B cell (primary cell): ENCODE data around the gene SLC13A2. TPM values are rescaled to one million over a fixed set of nuclear protein-coding genes. Genes with fewer than 3 reads are reported as not detected.

Experiments used
- ATAC-seq: fragments of 200-7000 bp; cut with Tn5 transposase; one replicate; pipeline ENCODE4 v1.10.0; 2021; ENCODE audit warnings: low read depth, mild to moderate bottlenecking, moderate number of reproducible peaks, moderate library complexity
- CTCF ChIA-PET: fragments of 350-600 bp; sonication (Branson Sonifier 250); formaldehyde crosslinking; loops from one replicate; lab custom pipeline; 2021; ENCODE audit warnings: antibody characterized with exemption, inconsistent platforms; lab: Charles Lee
- POLR2A ChIA-PET: fragments of 350-600 bp; sonication (Branson Sonifier 250); formaldehyde crosslinking; loops from one replicate; lab custom pipeline; 2021; ENCODE audit warnings: antibody characterized with exemption; lab: Charles Lee
- DNase-seq: peaks from one replicate; pipeline ENCODE4 v3.0.0; 2013
- H2AFZ ChIP-seq: 2 replicates; pipeline ENCODE4 v1.6.1; 2012; ENCODE audit warnings: mild to moderate bottlenecking, low read depth, low read length; ENCODE audit not compliant: insufficient read depth, poor library complexity, severe bottlenecking
- H3K27ac ChIP-seq, 2 donors: 1 replicate in 1 of 2; 2 replicates in 1 of 2; pipeline ENCODE4 v1.5.1; 2012 to 2013; ENCODE audit warnings: low read length in 2 of 2, mild to moderate bottlenecking in 2 of 2, moderate library complexity in 1 of 2
- H3K27me3 ChIP-seq, 4 experiments: fragments of 200-600 bp in 1 of 4; sonication (generic) in 1 of 4; replicated peaks in 1 of 4; 1 replicate in 2 of 4; 2 replicates in 2 of 4; pipeline versions ENCODE4 v1.6.1 to v1.7.0; 2013 to 2016; ENCODE audit warnings: low read length in 3 of 4, mild to moderate bottlenecking in 2 of 4, mixed read lengths in 1 of 4, moderate library complexity in 1 of 4; ENCODE audit not compliant: insufficient read depth in 4 of 4, control insufficient read depth in 3 of 4; ENCODE audit errors: control extremely low read depth in 1 of 4
- H3K36me3 ChIP-seq, 2 experiments: replicated peaks in 1 of 2; 1 replicate in 1 of 2; 2 replicates in 1 of 2; pipeline versions ENCODE4 v1.6.1 to v1.7.1; 2013; ENCODE audit warnings: low read length in 1 of 2; ENCODE audit not compliant: insufficient read depth in 2 of 2, control insufficient read depth in 1 of 2; ENCODE audit errors: control extremely low read depth in 1 of 2, extremely low read depth in 1 of 2
- H3K4me1 ChIP-seq, 2 donors: fragments of 200-600 bp in 1 of 2; sonication (generic) in 1 of 2; 1 replicate in 1 of 2; 2 replicates in 1 of 2; pipeline versions ENCODE4 v1.5.1 to v1.6.1; 2013 to 2017; ENCODE audit warnings: low read length in 2 of 2; ENCODE audit not compliant: control insufficient read depth in 2 of 2, insufficient read depth in 2 of 2
- H3K4me2 ChIP-seq: replicated peaks from 2 replicates; pipeline ENCODE3; 2012; ENCODE audit warnings: mild to moderate bottlenecking, low read depth, low read length; ENCODE audit not compliant: poor library complexity, severe bottlenecking
- H3K4me3 ChIP-seq, 5 experiments: fragments of 200-600 bp in 1 of 5; sonication (generic) in 1 of 5; 1 replicate in 3 of 5; 2 replicates in 2 of 5; pipeline versions ENCODE4 v1.5.1 to v1.7.0; 2011 to 2016; ENCODE audit warnings: low read length in 4 of 5, mild to moderate bottlenecking in 4 of 5, low read depth in 2 of 5, control low read depth in 1 of 5, moderate library complexity in 1 of 5; ENCODE audit not compliant: insufficient read depth in 1 of 5; ENCODE audit errors: control extremely low read depth in 1 of 5, extremely low read depth in 1 of 5
- H3K79me2 ChIP-seq: fragments of 200-600 bp; sonication (generic); one replicate; pipeline ENCODE4 v1.6.0; 2016; ENCODE audit warnings: low read length; ENCODE audit not compliant: control insufficient read depth, insufficient read depth
- H3K9ac ChIP-seq: fragments of 200-600 bp; sonication (generic); 2 replicates; pipeline ENCODE4 v1.6.1; 2017; ENCODE audit warnings: mild to moderate bottlenecking, low read length, moderate library complexity
- H3K9me3 ChIP-seq, 3 donors: one replicate each; pipeline versions ENCODE4 v1.6.1 to v1.7.1; 2013; ENCODE audit warnings: low read length in 2 of 3; ENCODE audit not compliant: control insufficient read depth in 2 of 3, insufficient read depth in 1 of 3; ENCODE audit errors: control extremely low read depth in 1 of 3
- H4K20me1 ChIP-seq: 2 replicates; pipeline ENCODE4 v1.6.0; 2012; ENCODE audit warnings: mild to moderate bottlenecking, low read length; ENCODE audit not compliant: insufficient read depth, control insufficient read depth, poor library complexity, severe bottlenecking
- H3K27ac Mint-ChIP-seq: one replicate; pipeline ENCODE4 v1.8.0; 2021; ENCODE audit warnings: mixed read lengths
- H3K27me3 Mint-ChIP-seq: one replicate; pipeline ENCODE4 v1.8.0; 2021; ENCODE audit warnings: mixed read lengths
- H3K4me1 Mint-ChIP-seq: one replicate; pipeline ENCODE4 v1.8.0; 2021; ENCODE audit warnings: mixed read lengths
- H3K4me3 Mint-ChIP-seq: one replicate; pipeline ENCODE4 v1.8.0; 2021; ENCODE audit warnings: mixed read lengths
- H3K9me3 Mint-ChIP-seq: one replicate; pipeline ENCODE4 v1.8.0; 2022; ENCODE audit warnings: mixed read lengths; ENCODE audit not compliant: insufficient read depth
- EZH2 ChIP-seq: IDR thresholded peaks from 2 replicates; pipeline ENCODE4 v1.6.1; 2012; ENCODE audit warnings: borderline replicate concordance, low read depth, mild to moderate bottlenecking, moderate library complexity, low read length; ENCODE audit not compliant: insufficient read depth, poor library complexity, severe bottlenecking
- WGBS: methylation state at CpG from one replicate; pipeline ENCODE4 v1.1.5; 2013; ENCODE audit warnings: missing lambda C conversion rate; ENCODE audit not compliant: insufficient coverage; 5-methylcytosine and 5-hydroxymethylcytosine counted together
- intact Hi-C: fragments of 100-400 bp; cut with micrococcal nuclease; formaldehyde crosslinking; loops from one replicate; pipeline ENCODE4 v1.10.0; 2022
- polyA plus RNA-seq: library from polyadenylated mRNA; depleted of rRNA; stranded (reverse); fragments of >200 nt; gene quantifications from 2 replicates; pipeline ENCODE4 v1.2.3, GENCODE V29; 2012
- total RNA-seq, 2 donors: library from RNA; stranded (reverse); fragments of 120-200 nt in 1 of 2; gene quantifications; 1 replicate in 1 of 2; 2 replicates in 1 of 2; pipeline versions ENCODE4 v1.2.3 to v1.2.4, GENCODE V29; 2013 to 2022
- TF ChIP-seq, protein P1 (sequence below): fragments of 200-600 bp; IDR thresholded peaks from one replicate; pipeline ENCODE4 v1.8.0; 2022; ENCODE audit warnings: antibody characterized with exemption, mild to moderate bottlenecking

The SLC13A2 gene
- total and polyA plus RNA-seq, 2 donors (not counting 1 experiment from before 2014, with no cell fraction given) = not detected

DNA sequence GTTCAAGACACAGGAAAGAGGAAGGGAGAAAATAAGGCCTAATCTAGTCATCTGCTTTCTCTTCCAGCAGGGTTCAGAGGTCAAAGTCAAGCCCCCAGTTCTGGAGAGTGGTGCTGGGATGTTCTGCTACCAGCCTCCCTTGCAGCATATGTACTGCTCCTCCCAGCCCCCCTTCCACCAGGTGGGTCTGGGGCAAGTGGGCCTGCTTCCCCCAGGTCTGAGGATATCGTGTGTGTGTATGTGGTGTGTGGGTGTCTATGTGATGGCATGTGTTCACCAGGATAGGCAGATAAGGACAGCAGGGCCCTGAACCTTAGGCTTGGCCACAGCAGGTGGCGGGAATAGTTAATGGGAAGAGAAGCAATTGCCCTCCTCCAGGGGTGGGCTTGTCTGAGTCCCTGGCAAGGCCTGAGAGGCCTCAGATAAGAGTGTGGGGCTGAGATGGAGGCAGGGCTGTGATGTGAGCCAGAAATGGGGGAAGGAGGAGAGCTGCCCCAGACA lies 53.8 kb downstream of the SLC13A2 start:
- Histone ChIP-seq H2AFZ (no peak overlapping the region), H3K36me3 (no peaks in the 10 kb centered on the region), H3K4me1 (no peaks in the 10 kb centered on the region), H4K20me1 (no peaks in the 10 kb centered on the region), H3K9me3 (no peaks in the 10 kb centered on the region), H3K4me2 (no peak overlapping the region), H3K27ac (no peak overlapping the region), H3K79me2 (no peaks in the 10 kb centered on the region), H3K9ac (no peak overlapping the region), H3K27me3 (peaks cover 0 to 2% (median 0%) of the 10 kb centered on the region in 4 experiments), H3K4me3 (no peak overlapping the region)
- ChIA-PET POLR2A (no interaction called here), CTCF (interaction anchor here (0.6 to 0.7 kb wide), 3 partner anchors 16 to 237 kb away, joined by 3 to 7 read pairs (median 4); no protein-coding TSS in a partner anchor)
- Mint-ChIP-seq H3K27me3 (peaks cover 3% of the 10 kb centered on the region), H3K4me1 (no peaks in the 10 kb centered on the region), H3K4me3 (no peak overlapping the region), H3K27ac (no peak overlapping the region), H3K9me3 (no peaks in the 10 kb centered on the region)
- intact Hi-C loops = no loop called here
- TF ChIP-seq, protein P1, sequence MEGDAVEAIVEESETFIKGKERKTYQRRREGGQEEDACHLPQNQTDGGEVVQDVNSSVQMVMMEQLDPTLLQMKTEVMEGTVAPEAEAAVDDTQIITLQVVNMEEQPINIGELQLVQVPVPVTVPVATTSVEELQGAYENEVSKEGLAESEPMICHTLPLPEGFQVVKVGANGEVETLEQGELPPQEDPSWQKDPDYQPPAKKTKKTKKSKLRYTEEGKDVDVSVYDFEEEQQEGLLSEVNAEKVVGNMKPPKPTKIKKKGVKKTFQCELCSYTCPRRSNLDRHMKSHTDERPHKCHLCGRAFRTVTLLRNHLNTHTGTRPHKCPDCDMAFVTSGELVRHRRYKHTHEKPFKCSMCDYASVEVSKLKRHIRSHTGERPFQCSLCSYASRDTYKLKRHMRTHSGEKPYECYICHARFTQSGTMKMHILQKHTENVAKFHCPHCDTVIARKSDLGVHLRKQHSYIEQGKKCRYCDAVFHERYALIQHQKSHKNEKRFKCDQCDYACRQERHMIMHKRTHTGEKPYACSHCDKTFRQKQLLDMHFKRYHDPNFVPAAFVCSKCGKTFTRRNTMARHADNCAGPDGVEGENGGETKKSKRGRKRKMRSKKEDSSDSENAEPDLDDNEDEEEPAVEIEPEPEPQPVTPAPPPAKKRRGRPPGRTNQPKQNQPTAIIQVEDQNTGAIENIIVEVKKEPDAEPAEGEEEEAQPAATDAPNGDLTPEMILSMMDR = no peak
- ATAC-seq (no peak), DNase-seq (no peak)
- WGBS = 92% methylated on average over 1 of the region's 2 CpGs

DNA sequence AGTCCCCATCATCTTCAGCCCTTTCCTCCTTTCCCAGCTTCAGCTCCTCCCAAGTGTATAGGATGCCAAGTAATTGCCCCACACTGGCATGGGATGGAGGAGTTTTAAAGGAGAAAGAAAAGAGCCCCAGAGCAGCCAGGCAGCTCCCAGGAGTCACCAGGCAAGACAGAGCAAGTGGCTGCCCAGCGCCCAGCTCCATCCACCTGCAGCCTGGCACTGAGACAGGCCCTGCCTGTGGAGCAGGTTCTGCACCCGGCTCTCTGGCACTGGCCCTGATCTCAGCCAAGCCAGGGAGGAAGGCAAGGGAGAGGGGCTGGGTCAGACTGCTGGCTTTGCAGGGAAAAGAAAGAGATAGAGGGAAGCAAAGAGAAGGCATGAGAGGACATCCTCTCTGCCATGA lies 54.4 kb downstream of the SLC13A2 start:
- ChIA-PET POLR2A (no interaction called here), CTCF (interaction anchor here (0.9 kb wide), 1 partner anchor 13 kb away, joined by 3 read pairs; no protein-coding TSS in a partner anchor)
- H3K9ac ChIP-seq = no peak overlapping the region
- 100% methylated on average over 2 of the region's 2 CpGs for WGBS
- no peak overlapping the region for H3K4me2 ChIP-seq
- no peak overlapping the region for H2AFZ ChIP-seq
- Mint-ChIP-seq H3K4me3 (no peak overlapping the region), H3K27ac (no peak overlapping the region), H3K4me1 (no peaks in the 10 kb centered on the region), H3K27me3 (peaks cover 3% of the 10 kb centered on the region), H3K9me3 (no peaks in the 10 kb centered on the region)
- H4K20me1 ChIP-seq = no peaks in the 10 kb centered on the region
- H3K4me3 ChIP-seq = no peak overlapping the region
- H3K4me1 ChIP-seq = no peaks in the 10 kb centered on the region
- no peaks in the 10 kb centered on the region for H3K79me2 ChIP-seq
- DNase-seq = no peak
- intact Hi-C loops = no loop called here
- peaks cover 0 to 2% (median 0%) of the 10 kb centered on the region in 4 experiments for H3K27me3 ChIP-seq
- H3K9me3 ChIP-seq = no peaks in the 10 kb centered on the region
- H3K27ac ChIP-seq = no peak overlapping the region
- TF ChIP-seq, protein P1 = no peak
- TF ChIP-seq EZH2 = no peak
- ATAC-seq = no peak
- H3K36me3 ChIP-seq = no peaks in the 10 kb centered on the region
